ENCODE data around the gene NDUFA7. TPM values are rescaled to one million over a fixed set of nuclear protein-coding genes. Genes with fewer than 3 reads are reported as not detected.

NDUFA7 gene
- total RNA-seq, 1 experiment from 2014 or later = 76.4 TPM

DNA sequence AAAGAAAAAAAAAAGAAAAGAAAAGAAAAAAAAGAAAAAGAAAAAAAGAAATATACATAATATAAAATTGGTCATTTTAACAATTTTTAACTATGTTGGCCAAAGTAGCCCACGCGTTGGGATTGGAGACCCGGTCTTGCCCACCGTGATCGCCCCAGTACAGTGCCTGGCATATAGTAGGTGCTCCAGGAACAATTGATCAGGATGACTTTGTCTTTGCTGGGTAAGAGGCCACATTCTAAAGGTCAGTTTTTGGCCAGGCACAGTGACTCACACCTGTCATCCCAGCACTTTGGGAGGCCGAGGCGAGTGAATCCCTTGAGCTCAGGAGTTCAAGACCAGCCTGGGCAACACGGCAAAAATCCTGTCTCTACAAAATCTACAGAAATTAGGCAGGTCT is 39.0 kb upstream of the NDUFA7 start:
- CTCF ChIA-PET = interaction anchor here (0.6 to 1.1 kb wide), 3 partner anchors 12 to 228 kb away, joined by 3 to 4 read pairs (median 3); no protein-coding TSS in a partner anchor
- Mint-ChIP-seq H3K4me1 (peaks cover 4% of the 10 kb centered on the region), H3K27ac (no peak overlapping the region), H3K4me3 (no peak overlapping the region), H3K9me3 (peaks cover 7% of the 10 kb centered on the region), H3K27me3 (ENCODE audit: low read depth) (peaks cover 42% of the 10 kb centered on the region), H3K36me3 (no peaks in the 10 kb centered on the region)
- DNase-seq (ENCODE audit: low spot score) = no peak
- no peak for ATAC-seq
- no peak for TF ChIP-seq NFATC4 (CRISPR knock-in tag; IDR thresholded peaks at IDR 0.05)
- no peak for TF ChIP-seq ZBTB21 (CRISPR knock-in tag; IDR thresholded peaks at IDR 0.05; ENCODE audit: borderline replicate concordance)
- TF ChIP-seq CREB1 (CRISPR knock-in tag; IDR thresholded peaks at IDR 0.05) = no peak
- no peak for TF ChIP-seq FOXP1 (CRISPR knock-in tag; IDR thresholded peaks at IDR 0.05; ENCODE audit: borderline replicate concordance)
- TF ChIP-seq, protein P1, sequence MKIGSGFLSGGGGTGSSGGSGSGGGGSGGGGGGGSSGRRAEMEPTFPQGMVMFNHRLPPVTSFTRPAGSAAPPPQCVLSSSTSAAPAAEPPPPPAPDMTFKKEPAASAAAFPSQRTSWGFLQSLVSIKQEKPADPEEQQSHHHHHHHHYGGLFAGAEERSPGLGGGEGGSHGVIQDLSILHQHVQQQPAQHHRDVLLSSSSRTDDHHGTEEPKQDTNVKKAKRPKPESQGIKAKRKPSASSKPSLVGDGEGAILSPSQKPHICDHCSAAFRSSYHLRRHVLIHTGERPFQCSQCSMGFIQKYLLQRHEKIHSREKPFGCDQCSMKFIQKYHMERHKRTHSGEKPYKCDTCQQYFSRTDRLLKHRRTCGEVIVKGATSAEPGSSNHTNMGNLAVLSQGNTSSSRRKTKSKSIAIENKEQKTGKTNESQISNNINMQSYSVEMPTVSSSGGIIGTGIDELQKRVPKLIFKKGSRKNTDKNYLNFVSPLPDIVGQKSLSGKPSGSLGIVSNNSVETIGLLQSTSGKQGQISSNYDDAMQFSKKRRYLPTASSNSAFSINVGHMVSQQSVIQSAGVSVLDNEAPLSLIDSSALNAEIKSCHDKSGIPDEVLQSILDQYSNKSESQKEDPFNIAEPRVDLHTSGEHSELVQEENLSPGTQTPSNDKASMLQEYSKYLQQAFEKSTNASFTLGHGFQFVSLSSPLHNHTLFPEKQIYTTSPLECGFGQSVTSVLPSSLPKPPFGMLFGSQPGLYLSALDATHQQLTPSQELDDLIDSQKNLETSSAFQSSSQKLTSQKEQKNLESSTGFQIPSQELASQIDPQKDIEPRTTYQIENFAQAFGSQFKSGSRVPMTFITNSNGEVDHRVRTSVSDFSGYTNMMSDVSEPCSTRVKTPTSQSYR (CRISPR knock-in tag; IDR thresholded peaks at IDR 0.05) = no peak
- TF ChIP-seq OVOL2 (CRISPR knock-in tag; IDR thresholded peaks at IDR 0.05; ENCODE audit: borderline replicate concordance) = no peak
- TF ChIP-seq, protein P2, sequence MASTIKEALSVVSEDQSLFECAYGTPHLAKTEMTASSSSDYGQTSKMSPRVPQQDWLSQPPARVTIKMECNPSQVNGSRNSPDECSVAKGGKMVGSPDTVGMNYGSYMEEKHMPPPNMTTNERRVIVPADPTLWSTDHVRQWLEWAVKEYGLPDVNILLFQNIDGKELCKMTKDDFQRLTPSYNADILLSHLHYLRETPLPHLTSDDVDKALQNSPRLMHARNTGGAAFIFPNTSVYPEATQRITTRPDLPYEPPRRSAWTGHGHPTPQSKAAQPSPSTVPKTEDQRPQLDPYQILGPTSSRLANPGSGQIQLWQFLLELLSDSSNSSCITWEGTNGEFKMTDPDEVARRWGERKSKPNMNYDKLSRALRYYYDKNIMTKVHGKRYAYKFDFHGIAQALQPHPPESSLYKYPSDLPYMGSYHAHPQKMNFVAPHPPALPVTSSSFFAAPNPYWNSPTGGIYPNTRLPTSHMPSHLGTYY (CRISPR knock-in tag; IDR thresholded peaks at IDR 0.05) = no peak
- TF ChIP-seq SP1 (CRISPR knock-in tag; conservative IDR thresholded peaks at IDR 0.05) = no peak
- TF ChIP-seq, protein P3, sequence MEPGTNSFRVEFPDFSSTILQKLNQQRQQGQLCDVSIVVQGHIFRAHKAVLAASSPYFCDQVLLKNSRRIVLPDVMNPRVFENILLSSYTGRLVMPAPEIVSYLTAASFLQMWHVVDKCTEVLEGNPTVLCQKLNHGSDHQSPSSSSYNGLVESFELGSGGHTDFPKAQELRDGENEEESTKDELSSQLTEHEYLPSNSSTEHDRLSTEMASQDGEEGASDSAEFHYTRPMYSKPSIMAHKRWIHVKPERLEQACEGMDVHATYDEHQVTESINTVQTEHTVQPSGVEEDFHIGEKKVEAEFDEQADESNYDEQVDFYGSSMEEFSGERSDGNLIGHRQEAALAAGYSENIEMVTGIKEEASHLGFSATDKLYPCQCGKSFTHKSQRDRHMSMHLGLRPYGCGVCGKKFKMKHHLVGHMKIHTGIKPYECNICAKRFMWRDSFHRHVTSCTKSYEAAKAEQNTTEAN (CRISPR knock-in tag; IDR thresholded peaks at IDR 0.05) = no peak
- no peak for TF ChIP-seq GTF2I (CRISPR knock-in tag; conservative IDR thresholded peaks at IDR 0.05)
- TF ChIP-seq ZNF416 (CRISPR knock-in tag; IDR thresholded peaks at IDR 0.05) = no peak
- TF ChIP-seq, protein P4, sequence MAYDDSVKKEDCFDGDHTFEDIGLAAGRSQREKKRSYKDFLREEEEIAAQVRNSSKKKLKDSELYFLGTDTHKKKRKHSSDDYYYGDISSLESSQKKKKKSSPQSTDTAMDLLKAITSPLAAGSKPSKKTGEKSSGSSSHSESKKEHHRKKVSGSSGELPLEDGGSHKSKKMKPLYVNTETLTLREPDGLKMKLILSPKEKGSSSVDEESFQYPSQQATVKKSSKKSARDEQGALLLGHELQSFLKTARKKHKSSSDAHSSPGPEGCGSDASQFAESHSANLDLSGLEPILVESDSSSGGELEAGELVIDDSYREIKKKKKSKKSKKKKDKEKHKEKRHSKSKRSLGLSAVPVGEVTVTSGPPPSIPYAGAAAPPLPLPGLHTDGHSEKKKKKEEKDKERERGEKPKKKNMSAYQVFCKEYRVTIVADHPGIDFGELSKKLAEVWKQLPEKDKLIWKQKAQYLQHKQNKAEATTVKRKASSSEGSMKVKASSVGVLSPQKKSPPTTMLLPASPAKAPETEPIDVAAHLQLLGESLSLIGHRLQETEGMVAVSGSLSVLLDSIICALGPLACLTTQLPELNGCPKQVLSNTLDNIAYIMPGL (CRISPR knock-in tag; IDR thresholded peaks at IDR 0.05) = no peak
- TF ChIP-seq ZNF219 (CRISPR knock-in tag; IDR thresholded peaks at IDR 0.05; ENCODE audit: borderline replicate concordance) = no peak
- POLR2A ChIA-PET = interaction anchor here (0.7 kb wide), 2 partner anchors 81 to 195 kb away, joined by 3 to 4 read pairs; no protein-coding TSS in a partner anchor

DNA sequence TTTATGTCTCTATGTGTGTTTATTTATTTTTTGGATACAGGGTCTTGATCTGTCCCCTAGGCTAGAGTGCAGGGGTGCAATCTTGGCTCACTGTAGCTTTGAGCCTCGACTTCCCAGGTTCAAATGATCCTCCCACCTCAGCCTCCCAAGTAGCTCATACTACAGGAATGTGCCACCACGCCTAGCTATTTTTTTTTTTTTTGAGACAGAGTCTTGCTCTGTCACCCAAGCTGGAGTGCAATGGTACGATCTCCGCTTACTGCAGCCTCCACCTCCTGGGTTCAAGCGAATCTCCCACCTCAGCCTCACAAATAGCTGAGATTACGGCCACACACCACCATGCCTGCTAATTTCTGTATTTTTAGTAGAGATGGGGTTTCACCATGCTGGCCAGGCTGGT is 37.8 kb upstream of the NDUFA7 start:
- no peaks in the 10 kb centered on the region for H3K36me3 Mint-ChIP-seq
- H3K4me3 Mint-ChIP-seq = no peak overlapping the region
- H3K9me3 Mint-ChIP-seq = peaks cover 7% of the 10 kb centered on the region
- no peak overlapping the region for H3K27ac Mint-ChIP-seq
- ChIA-PET CTCF (interaction anchor here (1.2 kb wide), 1 partner anchor 54 kb away, joined by 5 read pairs; the partner anchor contains the start of gene MARCHF2), POLR2A (no interaction called here)
- DNase-seq (ENCODE audit: low spot score) = no peak
- peaks cover 4% of the 10 kb centered on the region for H3K4me1 Mint-ChIP-seq
- ATAC-seq = no peak
- peaks cover 30% of the 10 kb centered on the region for H3K27me3 Mint-ChIP-seq (ENCODE audit: low read depth)
- TF ChIP-seq ZNF138 (CRISPR knock-in tag; conservative IDR thresholded peaks at IDR 0.05) (no peak), ETV6 (CRISPR knock-in tag; IDR thresholded peaks at IDR 0.05) (no peak), NR1H2 (CRISPR knock-in tag; IDR thresholded peaks at IDR 0.05) (no peak), FOXJ3 (CRISPR knock-in tag; IDR thresholded peaks at IDR 0.05; ENCODE audit: borderline replicate concordance) (no peak), CREM (CRISPR knock-in tag; IDR thresholded peaks at IDR 0.05) (no peak), SMAD4 (CRISPR knock-in tag; IDR thresholded peaks at IDR 0.05) (no peak), ZNF263 (CRISPR knock-in tag; IDR thresholded peaks at IDR 0.05; ENCODE audit: low read depth) (no peak)
- TF ChIP-seq, protein P5, sequence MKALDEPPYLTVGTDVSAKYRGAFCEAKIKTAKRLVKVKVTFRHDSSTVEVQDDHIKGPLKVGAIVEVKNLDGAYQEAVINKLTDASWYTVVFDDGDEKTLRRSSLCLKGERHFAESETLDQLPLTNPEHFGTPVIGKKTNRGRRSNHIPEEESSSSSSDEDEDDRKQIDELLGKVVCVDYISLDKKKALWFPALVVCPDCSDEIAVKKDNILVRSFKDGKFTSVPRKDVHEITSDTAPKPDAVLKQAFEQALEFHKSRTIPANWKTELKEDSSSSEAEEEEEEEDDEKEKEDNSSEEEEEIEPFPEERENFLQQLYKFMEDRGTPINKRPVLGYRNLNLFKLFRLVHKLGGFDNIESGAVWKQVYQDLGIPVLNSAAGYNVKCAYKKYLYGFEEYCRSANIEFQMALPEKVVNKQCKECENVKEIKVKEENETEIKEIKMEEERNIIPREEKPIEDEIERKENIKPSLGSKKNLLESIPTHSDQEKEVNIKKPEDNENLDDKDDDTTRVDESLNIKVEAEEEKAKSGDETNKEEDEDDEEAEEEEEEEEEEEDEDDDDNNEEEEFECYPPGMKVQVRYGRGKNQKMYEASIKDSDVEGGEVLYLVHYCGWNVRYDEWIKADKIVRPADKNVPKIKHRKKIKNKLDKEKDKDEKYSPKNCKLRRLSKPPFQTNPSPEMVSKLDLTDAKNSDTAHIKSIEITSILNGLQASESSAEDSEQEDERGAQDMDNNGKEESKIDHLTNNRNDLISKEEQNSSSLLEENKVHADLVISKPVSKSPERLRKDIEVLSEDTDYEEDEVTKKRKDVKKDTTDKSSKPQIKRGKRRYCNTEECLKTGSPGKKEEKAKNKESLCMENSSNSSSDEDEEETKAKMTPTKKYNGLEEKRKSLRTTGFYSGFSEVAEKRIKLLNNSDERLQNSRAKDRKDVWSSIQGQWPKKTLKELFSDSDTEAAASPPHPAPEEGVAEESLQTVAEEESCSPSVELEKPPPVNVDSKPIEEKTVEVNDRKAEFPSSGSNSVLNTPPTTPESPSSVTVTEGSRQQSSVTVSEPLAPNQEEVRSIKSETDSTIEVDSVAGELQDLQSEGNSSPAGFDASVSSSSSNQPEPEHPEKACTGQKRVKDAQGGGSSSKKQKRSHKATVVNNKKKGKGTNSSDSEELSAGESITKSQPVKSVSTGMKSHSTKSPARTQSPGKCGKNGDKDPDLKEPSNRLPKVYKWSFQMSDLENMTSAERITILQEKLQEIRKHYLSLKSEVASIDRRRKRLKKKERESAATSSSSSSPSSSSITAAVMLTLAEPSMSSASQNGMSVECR (CRISPR knock-in tag; IDR thresholded peaks at IDR 0.05; ENCODE audit: borderline replicate concordance) = no peak
- TF ChIP-seq, protein P6, sequence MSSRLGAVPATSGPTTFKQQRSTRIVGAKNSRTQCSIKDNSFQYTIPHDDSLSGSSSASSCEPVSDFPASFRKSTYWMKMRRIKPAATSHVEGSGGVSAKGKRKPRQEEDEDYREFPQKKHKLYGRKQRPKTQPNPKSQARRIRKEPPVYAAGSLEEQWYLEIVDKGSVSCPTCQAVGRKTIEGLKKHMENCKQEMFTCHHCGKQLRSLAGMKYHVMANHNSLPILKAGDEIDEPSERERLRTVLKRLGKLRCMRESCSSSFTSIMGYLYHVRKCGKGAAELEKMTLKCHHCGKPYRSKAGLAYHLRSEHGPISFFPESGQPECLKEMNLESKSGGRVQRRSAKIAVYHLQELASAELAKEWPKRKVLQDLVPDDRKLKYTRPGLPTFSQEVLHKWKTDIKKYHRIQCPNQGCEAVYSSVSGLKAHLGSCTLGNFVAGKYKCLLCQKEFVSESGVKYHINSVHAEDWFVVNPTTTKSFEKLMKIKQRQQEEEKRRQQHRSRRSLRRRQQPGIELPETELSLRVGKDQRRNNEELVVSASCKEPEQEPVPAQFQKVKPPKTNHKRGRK (CRISPR knock-in tag; IDR thresholded peaks at IDR 0.05; ENCODE audit: borderline replicate concordance) = no peak
- TF ChIP-seq, protein P7, sequence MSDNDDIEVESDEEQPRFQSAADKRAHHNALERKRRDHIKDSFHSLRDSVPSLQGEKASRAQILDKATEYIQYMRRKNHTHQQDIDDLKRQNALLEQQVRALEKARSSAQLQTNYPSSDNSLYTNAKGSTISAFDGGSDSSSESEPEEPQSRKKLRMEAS (CRISPR knock-in tag; IDR thresholded peaks at IDR 0.05) = no peak

All from WTC11 (cell line).